CD14-positive monocyte (primary cell): Measurements from ENCODE around the gene YAF2. TPM values are rescaled to one million over a fixed set of nuclear protein-coding genes. Genes with fewer than 3 reads are reported as not detected.

ENCODE experiments used
- DNase-seq, 3 donors: peaks; one replicate each; pipeline ENCODE4 v3.0.0-alpha.2; 2011 to 2022
- H2AFZ ChIP-seq: 2 replicates; pipeline ENCODE4 v1.6.0; 2012; ENCODE audit warnings: mild to moderate bottlenecking, low read depth, low read length, inconsistent platforms; ENCODE audit not compliant: insufficient read depth, poor library complexity, severe bottlenecking
- H3K27ac ChIP-seq, 2 donors: 1 replicate in 1 of 2; 2 replicates in 1 of 2; pipeline ENCODE4 v1.5.1; 2012 to 2013; ENCODE audit warnings: low read length in 2 of 2, control low read depth in 1 of 2, inconsistent platforms in 1 of 2, low read depth in 1 of 2, mild to moderate bottlenecking in 1 of 2
- H3K27me3 ChIP-seq, 2 donors: one replicate each; pipeline versions ENCODE4 v1.6.0 to v1.6.1; 2011 to 2013; ENCODE audit warnings: low read length in 2 of 2; ENCODE audit not compliant: control insufficient read depth in 2 of 2, insufficient read depth in 2 of 2
- H3K36me3 ChIP-seq, 2 donors: replicated peaks in 1 of 2; 1 replicate in 1 of 2; 2 replicates in 1 of 2; pipeline versions ENCODE4 v1.5.1 to v1.6.1; 2012 to 2013; ENCODE audit warnings: low read length in 2 of 2, control low read depth in 1 of 2, inconsistent platforms in 1 of 2, mild to moderate bottlenecking in 1 of 2; ENCODE audit not compliant: insufficient read depth in 2 of 2, control insufficient read depth in 1 of 2
- H3K4me1 ChIP-seq, 2 donors: 1 replicate in 1 of 2; 2 replicates in 1 of 2; pipeline versions ENCODE4 v1.5.1 to v1.6.1; 2012 to 2013; ENCODE audit warnings: low read length in 2 of 2, control low read depth in 1 of 2, inconsistent platforms in 1 of 2, mild to moderate bottlenecking in 1 of 2, moderate library complexity in 1 of 2; ENCODE audit not compliant: insufficient read depth in 2 of 2, control insufficient read depth in 1 of 2
- H3K4me2 ChIP-seq: replicated peaks from 2 replicates; pipeline ENCODE3; 2012; ENCODE audit warnings: low read length, moderate library complexity, mild to moderate bottlenecking; ENCODE audit not compliant: poor library complexity, severe bottlenecking; ENCODE audit errors: extremely low read depth
- H3K4me3 ChIP-seq, 3 experiments: fragments of 200-600 bp in 1 of 3; sonication (generic) in 1 of 3; replicated peaks in 1 of 3; 1 replicate in 2 of 3; 2 replicates in 1 of 3; pipeline ENCODE4 v1.5.1; 2011 to 2013; ENCODE audit warnings: low read length in 3 of 3, mild to moderate bottlenecking in 3 of 3, control low read depth in 2 of 3, low read depth in 2 of 3, inconsistent platforms in 1 of 3, moderate library complexity in 1 of 3
- H3K79me2 ChIP-seq: 2 replicates; pipeline ENCODE4 v1.6.0; 2012; ENCODE audit warnings: mild to moderate bottlenecking, control low read depth, inconsistent platforms, low read length, moderate library complexity; ENCODE audit not compliant: insufficient read depth
- H3K9ac ChIP-seq: 2 replicates; pipeline ENCODE4 v1.6.0; 2017; ENCODE audit warnings: low read length, mild to moderate bottlenecking; ENCODE audit not compliant: insufficient read depth, poor library complexity, severe bottlenecking
- H3K9me3 ChIP-seq, 2 donors: replicated peaks in 1 of 2; 1 replicate in 1 of 2; 2 replicates in 1 of 2; pipeline versions ENCODE4 v1.5.1 to v1.6.1; 2012 to 2013; ENCODE audit warnings: low read length in 2 of 2, control low read depth in 1 of 2; ENCODE audit not compliant: control insufficient read depth in 1 of 2, insufficient read depth in 1 of 2
- H4K20me1 ChIP-seq: 2 replicates; pipeline ENCODE4 v1.6.0; 2012; ENCODE audit warnings: mild to moderate bottlenecking, low read length, control low read depth, moderate library complexity; ENCODE audit not compliant: insufficient read depth
- H3K27ac Mint-ChIP-seq, 7 donors: one replicate each; pipeline ENCODE4 v1.8.0; 2020; ENCODE audit warnings: mild to moderate bottlenecking in 7 of 7, mixed read lengths in 7 of 7, moderate library complexity in 6 of 7, inconsistent platforms in 2 of 7
- H3K27me3 Mint-ChIP-seq, 3 donors: one replicate each; pipeline ENCODE4 v1.8.0; 2021 to 2022; ENCODE audit warnings: low read depth in 3 of 3, mild to moderate bottlenecking in 3 of 3, mixed read lengths in 3 of 3, moderate library complexity in 3 of 3, inconsistent platforms in 1 of 3
- H3K36me3 Mint-ChIP-seq, 2 donors: one replicate each; pipeline ENCODE4 v1.8.0; 2020; ENCODE audit warnings: mixed read lengths in 2 of 2, inconsistent platforms in 1 of 2, mild to moderate bottlenecking in 1 of 2
- H3K4me1 Mint-ChIP-seq: one replicate; pipeline ENCODE4 v1.8.0; 2020; ENCODE audit warnings: mild to moderate bottlenecking, mixed read lengths
- H3K4me3 Mint-ChIP-seq, 2 donors: one replicate each; pipeline ENCODE4 v1.8.0; 2020; ENCODE audit warnings: mild to moderate bottlenecking in 2 of 2, mixed read lengths in 2 of 2, moderate library complexity in 1 of 2
- H3K9me3 Mint-ChIP-seq, 7 donors: one replicate each; pipeline ENCODE4 v1.8.0; 2020 to 2022; ENCODE audit warnings: mixed read lengths in 7 of 7, mild to moderate bottlenecking in 6 of 7, moderate library complexity in 6 of 7, inconsistent platforms in 2 of 7
- CTCF ChIP-seq: fragments of 200-600 bp; IDR thresholded peaks from one replicate; pipeline ENCODE4 v1.8.0; 2022; ENCODE audit warnings: antibody characterized with exemption, mild to moderate bottlenecking
- WGBS: methylation state at CpG from one replicate; pipeline ENCODE4 v1.1.5; 2013; ENCODE audit warnings: missing lambda C conversion rate; ENCODE audit not compliant: insufficient coverage; 5-methylcytosine and 5-hydroxymethylcytosine counted together
- intact Hi-C, 2 donors: fragments of 100-400 bp; cut with micrococcal nuclease; formaldehyde crosslinking; loops; one replicate each; pipeline versions ENCODE4 v1.15.0 to v1.15.1; 2023
- polyA plus RNA-seq, 3 donors: library from polyadenylated mRNA; depleted of rRNA in 1 of 3; unstranded in 2 of 3; stranded (reverse) in 1 of 3; fragments of 300-500 nt in 2 of 3; fragments of >200 nt in 1 of 3; fragmentation: Illumina TruSeq in 2 of 3; gene quantifications; 1 replicate in 2 of 3; 2 replicates in 1 of 3; pipeline ENCODE4 v1.2.3, GENCODE V29; 2012 to 2021

The YAF2 gene
- polyA plus RNA-seq, 3 donors: 6.2 to 11.0 (median 8.5) TPM

- H3K4me1 ChIP-seq: peaks cover 10 to 24% of the 10 kb centered on the region in 2 donors
- Mint-ChIP-seq H3K4me1 (peaks cover 26% of the 10 kb centered on the region), H3K4me3 (peak overlapping the region; percentile 86 to 87), H3K36me3 (peaks cover 11 to 25% of the 10 kb centered on the region in 2 donors), H3K9me3 (no peaks in the 10 kb centered on the region), H3K27me3 (peaks cover 0 to 6% (median 2%) of the 10 kb centered on the region in 3 donors), H3K27ac (peak overlapping the region; percentile 64 to 93 (median 87))
- H4K20me1 ChIP-seq: peaks cover 34% of the 10 kb centered on the region
- H2AFZ ChIP-seq: peak overlapping the region; percentile 99
- under 1% methylated on average over 45 of the region's 54 CpGs for WGBS
- intact Hi-C loops: loop anchor here (5.0 to 10.0 kb wide), 2 partner anchors 89 to 93 kb away; partner anchors contain the start of genes PPHLN1 (in 2 of the 2), ZCRB1 (in 2 of the 2) and GXYLT1 (in 1 of the 2)
- H3K4me2 ChIP-seq: peak overlapping the region; percentile 96
- peaks cover 47% of the 10 kb centered on the region for H3K79me2 ChIP-seq
- H3K4me3 ChIP-seq: peak overlapping the region; percentile 48 to 92 (median 80)
- peak overlapping the region; percentile 48 to 75 for H3K27ac ChIP-seq
- no peaks in the 10 kb centered on the region for H3K9me3 ChIP-seq
- H3K27me3 ChIP-seq: no peaks in the 10 kb centered on the region
- DNase-seq: no peak
- peak overlapping the region; percentile 91 for H3K9ac ChIP-seq
- no peak for TF ChIP-seq CTCF
- peaks cover 12 to 23% of the 10 kb centered on the region in 2 donors for H3K36me3 ChIP-seq
These were observed 202 bp downstream of the YAF2 start for GRCh38 chr12:42237853-42238239.

- H3K27ac ChIP-seq: peak overlapping the region; percentile 33 to 66
- H3K36me3 ChIP-seq: peaks cover 12 to 23% of the 10 kb centered on the region in 2 donors
- Mint-ChIP-seq H3K4me3 (peak overlapping the region; percentile 86 to 94), H3K4me1 (peaks cover 30% of the 10 kb centered on the region), H3K27ac (peak overlapping the region; percentile 40 to 92 (median 87)), H3K36me3 (peaks cover 16 to 25% of the 10 kb centered on the region in 2 donors), H3K9me3 (no peaks in the 10 kb centered on the region), H3K27me3 (peaks cover 0 to 5% (median 2%) of the 10 kb centered on the region in 3 donors)
- H3K9ac ChIP-seq: peak overlapping the region; percentile 91
- H3K4me2 ChIP-seq: peak overlapping the region; percentile 96
- no peaks in the 10 kb centered on the region for H3K27me3 ChIP-seq
- WGBS: under 1% methylated on average over 49 of the region's 56 CpGs
- peaks cover 36% of the 10 kb centered on the region for H4K20me1 ChIP-seq
- DNase-seq: peak; percentile 69 to 80 (median 75)
- peak overlapping the region; percentile 48 for H2AFZ ChIP-seq
- TF ChIP-seq CTCF: peak; percentile 56
- peaks cover 10 to 24% of the 10 kb centered on the region in 2 donors for H3K4me1 ChIP-seq
- no peaks in the 10 kb centered on the region for H3K9me3 ChIP-seq
- H3K4me3 ChIP-seq: peak overlapping the region; percentile 51 to 92 (median 80)
- intact Hi-C loops: loop anchor here (5.0 to 10.0 kb wide), 2 partner anchors 90 to 92 kb away; partner anchors contain the start of genes PPHLN1 (in 2 of the 2), ZCRB1 (in 2 of the 2) and GXYLT1 (in 1 of the 2)
- peaks cover 53% of the 10 kb centered on the region for H3K79me2 ChIP-seq
These were observed 796 bp downstream of the YAF2 start for GRCh38 chr12:42237052-42237852.
